HG03060 (cell line): ENCODE measurements around the gene PEX6.

Experiments used
- ATAC-seq: cut with Tn5 transposase; IDR thresholded peaks from one replicate; pipeline ENCODE4 v1.9.1; 2021; ENCODE audit warnings: low read depth, moderate number of reproducible peaks; ENCODE audit not compliant: unreplicated experiment

Gene PEX6, protein sequence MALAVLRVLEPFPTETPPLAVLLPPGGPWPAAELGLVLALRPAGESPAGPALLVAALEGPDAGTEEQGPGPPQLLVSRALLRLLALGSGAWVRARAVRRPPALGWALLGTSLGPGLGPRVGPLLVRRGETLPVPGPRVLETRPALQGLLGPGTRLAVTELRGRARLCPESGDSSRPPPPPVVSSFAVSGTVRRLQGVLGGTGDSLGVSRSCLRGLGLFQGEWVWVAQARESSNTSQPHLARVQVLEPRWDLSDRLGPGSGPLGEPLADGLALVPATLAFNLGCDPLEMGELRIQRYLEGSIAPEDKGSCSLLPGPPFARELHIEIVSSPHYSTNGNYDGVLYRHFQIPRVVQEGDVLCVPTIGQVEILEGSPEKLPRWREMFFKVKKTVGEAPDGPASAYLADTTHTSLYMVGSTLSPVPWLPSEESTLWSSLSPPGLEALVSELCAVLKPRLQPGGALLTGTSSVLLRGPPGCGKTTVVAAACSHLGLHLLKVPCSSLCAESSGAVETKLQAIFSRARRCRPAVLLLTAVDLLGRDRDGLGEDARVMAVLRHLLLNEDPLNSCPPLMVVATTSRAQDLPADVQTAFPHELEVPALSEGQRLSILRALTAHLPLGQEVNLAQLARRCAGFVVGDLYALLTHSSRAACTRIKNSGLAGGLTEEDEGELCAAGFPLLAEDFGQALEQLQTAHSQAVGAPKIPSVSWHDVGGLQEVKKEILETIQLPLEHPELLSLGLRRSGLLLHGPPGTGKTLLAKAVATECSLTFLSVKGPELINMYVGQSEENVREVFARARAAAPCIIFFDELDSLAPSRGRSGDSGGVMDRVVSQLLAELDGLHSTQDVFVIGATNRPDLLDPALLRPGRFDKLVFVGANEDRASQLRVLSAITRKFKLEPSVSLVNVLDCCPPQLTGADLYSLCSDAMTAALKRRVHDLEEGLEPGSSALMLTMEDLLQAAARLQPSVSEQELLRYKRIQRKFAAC

DNA sequence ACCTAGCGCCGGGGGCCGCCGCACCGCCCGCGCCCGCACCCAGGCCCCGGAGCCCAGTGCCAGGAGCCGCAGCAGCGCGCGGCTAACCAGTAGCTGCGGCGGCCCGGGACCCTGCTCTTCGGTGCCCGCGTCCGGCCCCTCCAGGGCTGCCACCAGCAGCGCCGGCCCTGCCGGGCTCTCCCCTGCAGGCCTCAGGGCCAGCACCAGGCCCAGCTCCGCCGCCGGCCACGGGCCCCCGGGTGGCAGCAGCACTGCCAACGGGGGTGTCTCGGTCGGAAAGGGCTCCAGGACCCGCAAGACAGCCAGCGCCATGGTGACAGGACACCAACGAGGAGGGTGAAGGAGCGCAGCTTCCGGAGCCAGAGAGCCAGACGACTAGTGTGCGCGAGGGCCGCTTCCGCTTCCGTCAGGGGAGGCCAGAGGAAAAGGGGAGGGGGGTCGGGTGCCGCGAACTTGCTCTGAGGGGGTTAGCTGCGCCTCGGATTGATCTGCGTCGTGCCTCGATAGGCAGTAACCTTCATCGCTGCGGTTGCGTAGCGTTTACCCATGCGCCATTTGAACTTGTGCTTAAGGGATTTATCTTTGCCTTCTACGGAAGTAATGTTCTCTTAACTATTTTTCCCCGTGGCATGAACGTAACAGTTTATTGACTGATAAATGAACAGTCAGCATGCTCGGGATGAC, at the start of gene PEX6:
Gene PEX6 (minus strand): TSS at position 343 of the 684 bp plus-strand sequence. CDS start 31 bp downstream, at position 312.
- ATAC-seq, result peak; percentile 57

DNA sequence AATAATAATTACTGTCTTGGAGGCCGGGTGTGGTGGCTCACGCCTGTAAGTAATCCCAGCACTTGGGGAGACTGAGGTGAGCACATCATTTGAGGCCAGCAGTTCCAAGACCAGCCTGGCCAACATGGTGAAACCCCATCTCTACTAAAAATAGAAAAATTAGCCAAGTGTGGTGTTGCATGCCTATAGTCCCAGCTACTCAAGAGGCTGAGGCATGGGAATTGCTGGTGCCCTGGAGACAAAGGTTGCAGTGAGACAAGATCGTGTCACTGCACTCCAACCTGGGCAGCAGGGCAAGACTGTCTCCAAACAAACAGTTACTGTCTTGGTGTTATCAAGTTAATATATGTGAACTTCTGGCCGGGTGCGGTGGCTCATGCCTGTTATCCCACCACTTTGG, 47.4 kb upstream of the PEX6 start:
- no peak for ATAC-seq

DNA sequence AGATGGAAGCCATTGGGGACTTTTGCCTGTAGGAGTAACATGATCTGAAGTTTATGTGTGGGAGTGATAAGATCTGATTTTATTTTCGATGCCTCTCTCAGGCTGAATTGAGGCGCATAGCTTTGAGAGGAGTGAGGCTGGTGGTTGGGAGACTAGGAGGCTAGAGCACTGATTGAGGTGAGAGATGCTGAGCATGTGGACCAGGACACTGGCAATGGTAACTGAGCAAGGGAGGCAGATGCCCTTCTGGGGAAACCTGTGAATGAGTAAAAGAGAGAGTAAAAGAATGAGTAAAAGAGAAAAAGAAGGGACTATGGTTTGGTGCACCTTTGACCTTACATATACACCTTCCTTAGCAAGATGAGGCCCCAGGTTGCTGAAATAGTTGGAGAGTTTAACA, 45.5 kb upstream of the PEX6 start:
- ATAC-seq, result no peak

DNA sequence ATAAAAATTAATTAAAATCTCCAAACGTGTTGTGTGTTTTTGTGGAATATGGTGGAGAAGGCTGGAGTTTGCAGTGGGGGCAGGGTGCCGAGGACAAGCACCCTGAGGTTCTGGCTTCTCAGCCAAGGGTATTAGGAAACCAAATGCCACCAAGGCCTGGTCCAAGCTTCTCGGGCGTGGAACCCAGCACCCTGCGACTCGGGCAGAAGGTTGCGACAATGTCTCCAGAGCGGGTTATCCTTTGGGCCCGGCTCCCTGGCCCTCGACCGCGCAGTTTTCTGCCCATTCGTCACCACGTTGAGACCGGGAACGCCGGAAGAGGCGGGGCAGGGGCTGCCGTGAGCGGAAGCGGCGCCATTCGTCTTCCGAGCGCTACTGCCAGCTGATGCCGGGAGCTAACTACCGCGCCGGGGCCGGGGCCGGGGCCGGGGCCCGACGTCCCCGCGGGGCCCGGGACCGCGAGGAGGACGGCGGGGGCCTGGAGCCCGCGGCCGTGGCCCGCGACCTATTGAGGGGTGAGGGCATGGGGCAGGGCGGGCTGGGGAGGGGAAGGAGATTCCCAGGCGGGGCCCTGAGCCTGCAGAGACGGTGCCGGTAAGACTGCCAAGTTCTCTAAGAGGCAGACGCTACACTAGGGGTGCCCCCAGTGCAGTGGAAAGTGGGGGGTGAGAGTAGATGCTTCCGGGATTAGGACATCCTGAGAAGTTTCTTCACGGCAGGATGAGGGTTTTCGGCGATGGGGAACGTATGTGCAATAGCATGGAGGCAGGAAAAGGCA, 42.5 kb upstream of the PEX6 start, which contains the start of gene RRP36:
Gene RRP36 (plus strand): TSS at position 354 of the 778 bp plus-strand sequence. CDS start 32 bp downstream, at position 386.
- ATAC-seq, result no peak

DNA sequence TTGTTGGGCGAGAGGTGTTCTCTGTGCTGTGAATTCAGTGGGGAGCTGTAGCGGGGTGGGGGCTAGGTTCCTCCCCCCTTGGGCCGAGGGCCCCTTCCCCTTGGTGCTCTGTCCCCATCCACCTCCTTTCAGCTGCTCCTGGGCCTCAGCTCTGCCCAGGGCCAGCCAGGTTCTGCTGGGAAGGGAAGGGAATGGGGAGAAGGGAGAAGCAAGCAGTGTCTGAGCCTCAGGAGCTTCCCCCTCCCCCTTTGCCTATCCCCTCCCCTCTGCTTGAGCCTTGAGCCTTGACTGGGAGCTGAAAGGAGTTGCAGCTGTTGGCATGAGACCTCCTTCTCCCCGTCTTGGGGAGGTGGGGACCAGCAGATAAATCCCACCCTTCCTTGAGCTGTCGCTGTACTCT, 41.9 kb upstream of the PEX6 start:
- ATAC-seq, result no peak

DNA sequence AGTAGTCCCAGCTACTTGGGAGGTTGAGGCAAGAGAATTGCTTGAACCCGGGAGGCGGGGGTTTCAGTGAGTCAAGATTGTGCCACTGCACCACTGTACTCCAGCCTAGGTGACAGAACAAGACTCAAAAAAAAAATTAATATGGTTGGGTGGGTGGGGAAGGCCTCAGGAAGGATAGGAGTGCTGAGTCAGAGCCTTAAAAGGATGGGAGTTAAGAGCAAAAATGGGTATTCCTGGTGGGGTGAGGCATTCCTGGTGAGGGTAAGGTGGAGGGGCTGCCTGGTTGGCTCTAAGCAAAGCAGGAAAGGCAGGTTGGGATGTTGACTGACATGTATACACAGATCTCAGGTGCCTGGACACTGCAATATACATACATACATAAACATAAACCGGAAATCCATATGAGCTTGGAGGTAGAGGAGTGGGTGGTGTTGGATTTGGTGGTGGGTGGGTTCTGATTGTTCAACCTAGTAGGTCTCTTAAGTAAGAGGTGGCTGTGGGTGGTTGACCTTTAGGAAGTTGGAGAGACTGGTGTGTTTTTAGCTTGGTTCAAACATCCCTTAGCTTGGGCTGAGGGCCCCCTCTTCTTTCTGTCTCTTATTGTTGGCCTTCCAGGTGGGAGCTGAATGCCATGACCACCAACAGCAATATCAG, 41.2 kb upstream of the PEX6 start:
- no peak for ATAC-seq

DNA sequence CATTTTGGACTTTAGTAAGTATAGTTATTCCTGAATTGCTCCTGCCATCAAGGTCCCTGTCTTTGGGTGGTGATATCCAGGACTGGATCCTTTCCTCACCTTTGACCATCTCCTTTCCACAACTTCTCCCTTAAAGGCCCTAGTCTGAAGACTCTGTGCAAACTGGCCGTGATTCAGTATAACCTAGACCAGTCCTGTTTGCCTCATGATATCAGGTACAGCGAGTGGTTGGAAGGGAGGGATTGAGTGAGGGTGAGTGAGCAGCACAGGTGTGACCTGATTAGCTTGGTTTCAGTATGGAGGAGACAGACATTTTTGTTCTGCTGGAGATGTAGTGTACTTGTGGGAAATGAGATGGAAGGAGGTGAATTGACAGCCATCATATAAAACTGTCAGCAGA, 40.2 kb upstream of the PEX6 start:
- no peak for ATAC-seq

DNA sequence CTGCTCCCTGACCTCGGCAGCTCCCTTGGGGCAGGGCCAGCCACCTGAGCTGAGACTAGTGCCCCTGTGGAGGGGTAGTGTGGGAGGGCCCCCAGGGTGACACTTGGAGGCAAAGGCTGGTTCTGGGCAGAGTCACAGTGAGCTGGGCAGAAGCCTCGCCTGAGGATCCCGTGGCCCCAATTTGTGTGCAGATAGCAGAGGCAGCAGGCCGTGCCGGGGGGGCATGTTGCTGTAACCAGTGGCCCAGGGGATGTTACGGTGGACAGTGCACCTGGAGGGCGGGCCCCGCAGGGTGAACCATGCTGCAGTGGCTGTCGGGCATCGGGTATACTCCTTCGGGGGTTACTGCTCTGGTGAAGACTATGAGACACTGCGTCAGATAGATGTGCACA, 38.0 kb upstream of the PEX6 start:
- no peak for ATAC-seq

DNA sequence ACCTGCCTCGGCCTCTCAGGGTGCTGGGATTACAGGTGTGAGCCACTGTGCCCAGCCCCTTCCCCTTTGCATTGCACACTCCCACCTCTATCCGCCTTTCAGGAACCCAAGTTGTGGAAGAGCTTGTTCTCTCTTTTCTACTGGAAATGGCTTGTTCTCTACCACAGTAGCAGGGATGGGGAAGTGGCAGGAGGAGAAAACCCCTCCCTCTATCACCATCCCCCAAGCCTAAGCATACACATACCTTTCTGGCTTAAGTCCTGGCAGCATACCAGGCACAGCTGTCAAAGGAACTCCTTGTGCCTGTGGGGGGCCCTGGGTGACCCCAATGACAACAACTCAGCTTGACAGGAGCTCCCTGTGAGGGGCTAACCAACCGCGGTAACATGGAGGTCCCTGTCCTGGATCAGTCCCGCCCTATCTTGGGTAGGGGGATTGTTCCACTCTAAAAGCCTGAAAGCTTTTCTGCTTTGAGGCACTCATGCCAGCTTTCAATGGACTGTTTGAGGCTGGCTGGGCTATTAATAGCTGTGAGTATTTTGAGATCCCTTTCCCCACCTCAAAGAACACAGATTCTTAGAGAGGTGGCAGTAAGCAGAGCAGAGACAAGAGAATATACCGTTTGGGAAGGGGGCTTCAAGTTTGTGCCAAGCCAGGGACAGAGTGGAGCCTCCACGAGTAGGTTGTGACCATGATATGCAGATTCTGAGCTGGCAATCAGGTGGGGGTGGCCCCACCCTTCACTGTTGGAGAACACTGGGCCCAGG, 37.4 kb upstream of the PEX6 start:
- ATAC-seq, result no peak

DNA sequence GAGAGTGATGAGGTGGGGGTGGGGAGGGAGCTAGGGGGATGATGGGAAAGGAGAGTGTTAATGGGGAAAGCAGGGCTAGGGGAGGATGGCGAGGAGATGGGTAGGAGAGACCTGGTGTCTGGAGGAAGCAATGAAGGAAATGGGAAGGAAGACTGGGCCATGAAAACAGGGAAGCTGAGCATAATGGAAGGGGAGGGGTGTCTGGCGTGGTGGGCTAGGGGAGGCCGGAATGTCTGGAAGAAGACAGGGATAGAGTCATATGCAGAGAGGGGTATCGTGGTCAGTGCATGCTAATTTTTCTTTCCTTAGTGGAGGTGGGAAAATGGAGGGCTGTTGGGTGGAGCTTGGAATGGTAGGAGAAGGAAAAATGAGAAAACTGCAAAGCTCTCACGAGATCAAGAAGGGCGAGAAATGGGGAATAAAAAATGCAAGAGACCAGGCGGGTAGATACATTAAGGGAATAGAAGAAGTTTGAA, 35.5 kb upstream of the PEX6 start:
- ATAC-seq, result no peak

DNA sequence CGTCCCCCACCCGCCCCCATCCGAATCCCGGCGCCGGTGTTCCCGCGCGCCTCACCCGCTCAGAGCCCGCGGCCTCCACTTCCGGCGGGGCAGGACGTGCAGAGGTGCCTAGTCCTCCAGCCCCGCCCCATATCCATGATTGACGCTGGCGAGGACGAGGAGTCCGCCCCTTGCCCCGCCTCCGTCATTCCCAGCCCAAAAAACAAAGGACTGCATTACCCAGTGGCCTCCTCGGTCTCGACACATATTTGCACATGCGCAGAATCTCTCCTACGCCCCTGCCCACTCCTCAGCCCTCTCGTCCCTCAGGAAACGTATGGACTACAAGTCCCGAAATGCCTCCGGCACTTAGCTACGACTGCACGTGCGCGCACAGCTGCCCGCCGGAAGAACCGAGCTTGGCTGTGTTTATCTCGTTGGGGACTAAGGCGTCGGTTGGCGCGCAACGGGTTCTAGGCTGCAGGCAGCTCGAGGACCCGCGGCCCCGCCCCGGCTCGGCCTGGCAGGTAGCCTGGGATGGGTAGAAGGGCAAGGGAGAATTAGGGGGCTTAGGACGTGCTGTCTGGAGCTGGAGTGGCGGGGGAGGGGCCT, 35.0 kb upstream of the PEX6 start, which contains the start of the genes KLHDC3 and MEA1:
Gene KLHDC3 (plus strand): TSS at position 407 of the 591 bp plus-strand sequence. CDS start 2,944 bp downstream, outside the sequence.
Gene MEA1 (minus strand): TSS at position 104 of the 591 bp plus-strand sequence. CDS start 133 bp downstream, outside the sequence.
- peak; percentile 91 for ATAC-seq

DNA sequence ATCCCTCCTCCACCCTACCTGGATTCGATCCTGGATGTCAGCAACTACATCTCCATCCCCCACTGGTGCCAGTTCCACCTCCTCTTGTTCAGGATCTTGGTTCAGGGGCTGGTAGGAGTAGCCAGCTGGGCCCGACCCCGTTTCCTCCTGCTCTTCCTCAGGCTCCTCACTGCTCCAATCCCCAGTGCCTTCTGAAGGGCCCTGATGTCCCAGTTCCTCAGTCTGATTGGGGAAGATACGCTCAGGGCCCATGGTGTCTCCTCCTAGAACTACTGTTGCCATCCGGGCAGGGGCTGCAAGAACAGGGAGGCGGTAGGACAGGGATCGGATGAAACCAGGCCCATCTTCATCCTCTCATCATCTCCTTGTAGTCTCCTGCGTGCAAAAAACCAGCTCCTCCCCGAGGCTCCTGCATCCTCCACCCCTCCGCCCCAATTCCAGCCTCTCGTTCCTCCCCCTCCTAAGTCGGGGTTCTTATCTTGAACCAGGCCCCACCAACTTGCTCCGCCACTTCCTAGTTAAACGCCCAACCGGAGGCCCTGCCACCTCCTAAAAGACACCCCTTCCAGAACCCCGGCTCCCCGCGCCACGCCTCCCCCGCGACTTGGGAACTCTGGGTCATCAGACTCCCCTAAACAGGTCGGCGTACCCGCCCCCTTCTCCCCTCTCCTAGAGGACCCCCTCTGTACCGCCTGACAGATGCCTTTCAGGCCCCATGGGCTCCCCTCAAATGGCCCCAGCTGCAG, 34.3 kb upstream of the PEX6 start:
- no peak for ATAC-seq

DNA sequence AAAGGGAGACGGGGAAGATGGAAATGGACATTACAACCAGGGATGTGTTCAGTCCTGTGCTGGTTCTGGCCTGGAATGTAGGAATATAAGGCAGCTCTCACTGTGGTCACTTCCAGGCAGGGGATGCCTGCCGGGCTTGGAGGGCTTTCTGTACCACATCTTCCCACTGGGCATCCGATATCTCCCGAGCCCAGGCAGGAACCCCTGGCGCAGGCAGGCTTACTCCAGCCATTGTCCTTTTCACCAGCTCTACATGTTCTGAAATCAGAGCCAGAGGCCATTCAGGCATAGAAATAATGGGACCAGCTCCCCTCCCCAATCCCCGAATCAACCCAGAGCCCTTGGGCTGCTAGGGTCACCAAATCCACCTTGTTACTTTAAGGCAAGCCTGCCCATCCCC, 33.4 kb upstream of the PEX6 start:
- no peak for ATAC-seq

DNA sequence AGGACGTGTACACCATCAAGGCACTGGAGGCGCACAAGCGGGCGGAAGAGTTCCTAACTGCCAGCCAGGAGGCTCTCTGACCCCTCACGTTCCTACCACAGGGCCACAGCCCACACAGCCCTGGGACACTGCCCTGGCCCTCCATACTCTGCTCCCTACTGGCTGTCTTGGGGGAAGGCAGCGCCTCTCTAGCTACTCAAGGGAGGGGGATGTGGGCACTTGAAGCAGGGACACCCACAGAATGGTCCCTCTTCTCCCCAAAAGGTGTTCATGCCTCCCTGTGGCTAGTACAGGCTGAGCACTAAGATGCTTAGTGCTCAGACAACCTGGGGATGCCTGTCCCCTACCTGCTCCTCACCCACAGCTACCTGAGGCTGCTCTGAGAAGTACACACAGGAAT, 32.2 kb upstream of the PEX6 start:
- no peak for ATAC-seq

DNA sequence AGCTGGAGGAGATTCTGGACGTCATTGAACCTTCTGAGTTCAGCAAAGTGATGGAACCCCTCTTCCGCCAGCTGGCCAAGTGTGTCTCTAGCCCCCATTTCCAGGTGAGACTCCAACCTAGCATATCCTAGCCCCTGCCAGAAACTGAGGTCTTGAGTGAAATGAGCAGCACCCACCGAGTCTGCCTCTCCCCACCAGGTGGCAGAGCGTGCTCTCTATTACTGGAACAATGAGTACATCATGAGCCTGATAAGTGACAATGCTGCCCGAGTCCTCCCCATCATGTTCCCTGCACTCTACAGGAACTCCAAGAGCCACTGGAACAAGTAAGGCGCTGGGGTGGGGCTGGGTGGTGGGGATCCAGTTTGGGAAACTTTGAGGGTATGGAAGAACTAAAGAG, 30.1 kb upstream of the PEX6 start:
- ATAC-seq, result no peak

DNA sequence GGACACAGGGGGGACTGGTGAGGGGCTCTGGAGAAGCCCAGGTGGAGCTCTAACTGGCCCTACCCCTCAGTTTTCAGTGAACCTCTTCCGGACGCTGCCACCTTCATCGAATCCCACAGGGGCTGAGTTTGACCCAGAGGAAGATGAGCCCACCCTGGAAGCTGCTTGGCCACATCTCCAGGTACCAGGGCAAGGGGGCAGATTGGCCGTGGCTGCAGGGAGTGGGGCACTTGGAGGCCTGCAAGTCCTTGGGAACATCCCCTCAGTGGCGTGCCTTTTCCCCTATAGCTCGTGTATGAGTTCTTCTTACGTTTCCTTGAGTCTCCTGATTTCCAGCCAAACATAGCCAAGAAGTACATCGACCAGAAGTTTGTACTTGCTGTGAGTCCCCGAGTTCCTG, 28.1 kb upstream of the PEX6 start:
- no peak for ATAC-seq

DNA sequence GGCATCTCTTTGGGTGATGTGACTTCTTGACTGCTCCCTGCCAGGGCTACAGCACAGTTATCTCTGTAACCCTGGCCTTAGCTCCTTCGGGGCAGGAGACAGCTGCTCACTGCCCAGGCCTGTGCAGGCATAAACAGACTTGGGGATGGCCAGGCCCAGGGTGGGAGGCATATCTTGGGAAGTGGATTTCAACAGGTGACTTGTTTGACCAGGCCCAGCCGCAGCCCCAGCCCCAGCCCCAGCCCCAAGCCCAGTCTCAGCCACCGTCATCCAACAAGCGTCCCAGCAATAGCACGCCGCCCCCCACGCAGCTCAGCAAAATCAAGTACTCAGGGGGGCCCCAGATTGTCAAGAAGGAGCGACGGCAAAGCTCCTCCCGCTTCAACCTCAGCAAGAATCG, 27.3 kb upstream of the PEX6 start:
- ATAC-seq, result no peak
